CD4-positive, alpha-beta T cell treated with Interferon alpha-2 for 1 hour (primary cell): ENCODE results near the gene COL6A3.
"Not testable (repeated sequence)": the region's sequence is repeated elsewhere in the genome, so short reads cannot be mapped to it uniquely, and the experiment has no call there.

ENCODE experiments used
- DNase-seq, 2 donors: peaks; one replicate each; pipeline ENCODE4 v3.0.0-alpha.2; 2020 to 2022

Gene COL6A3

DNA sequence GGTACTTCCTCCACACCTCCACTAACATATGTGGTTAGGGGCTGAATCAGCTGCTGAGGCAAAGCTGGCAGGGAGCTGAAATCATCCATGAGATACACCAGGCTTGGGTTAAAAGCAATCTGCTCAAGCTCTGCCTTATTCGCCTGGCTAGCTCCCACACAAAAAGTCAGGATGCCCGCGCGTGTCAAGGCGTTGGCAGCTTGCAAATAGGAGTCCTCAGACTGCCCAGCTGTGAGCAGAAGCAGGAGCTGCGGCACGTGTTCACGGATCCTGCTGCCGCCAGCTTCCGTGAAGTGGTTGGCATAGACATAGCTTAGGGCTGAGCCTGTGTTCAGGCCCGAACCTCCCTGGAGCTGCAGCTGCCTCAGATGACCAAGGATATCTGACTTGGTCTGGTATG lies 35.3 kb downstream of the COL6A3 start:
- no peak for DNase-seq

DNA sequence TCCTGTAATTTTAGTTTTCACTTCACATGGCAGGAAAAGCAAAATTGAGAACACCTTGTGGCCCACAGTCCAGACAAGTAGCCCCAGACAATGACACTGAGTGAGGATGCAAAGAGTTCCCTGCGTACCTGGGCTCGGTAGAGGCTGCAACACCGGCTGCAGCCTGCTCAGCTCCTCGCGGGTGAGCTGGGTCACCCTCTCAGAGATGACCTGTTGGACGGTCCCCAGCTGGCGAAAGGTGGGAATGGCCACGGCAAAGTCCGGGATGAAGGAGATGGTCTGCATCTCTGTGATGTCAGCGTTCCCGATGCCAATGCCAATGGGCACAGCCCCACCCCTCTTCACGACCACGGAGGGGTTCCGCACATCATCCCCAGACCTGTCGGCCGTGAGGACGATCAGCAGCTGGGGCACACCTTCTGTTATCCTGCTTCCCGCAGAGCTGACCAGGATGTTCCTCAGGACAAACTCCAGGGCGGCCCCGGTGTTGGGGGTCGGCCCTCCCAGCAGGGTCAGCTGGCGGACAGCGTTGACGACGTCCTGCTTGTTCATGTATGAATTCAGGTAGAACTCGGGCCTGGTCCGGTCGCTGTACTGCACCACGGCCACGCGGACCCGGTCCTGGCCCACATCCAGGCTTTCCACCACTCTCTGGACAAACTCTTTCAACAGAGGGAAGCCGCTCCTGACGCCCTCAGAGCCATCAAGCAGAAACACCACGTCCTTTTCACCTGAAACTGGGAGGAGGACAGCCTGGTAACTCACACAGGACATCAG lies 39.5 kb downstream of the COL6A3 start:
- no peak for DNase-seq

DNA sequence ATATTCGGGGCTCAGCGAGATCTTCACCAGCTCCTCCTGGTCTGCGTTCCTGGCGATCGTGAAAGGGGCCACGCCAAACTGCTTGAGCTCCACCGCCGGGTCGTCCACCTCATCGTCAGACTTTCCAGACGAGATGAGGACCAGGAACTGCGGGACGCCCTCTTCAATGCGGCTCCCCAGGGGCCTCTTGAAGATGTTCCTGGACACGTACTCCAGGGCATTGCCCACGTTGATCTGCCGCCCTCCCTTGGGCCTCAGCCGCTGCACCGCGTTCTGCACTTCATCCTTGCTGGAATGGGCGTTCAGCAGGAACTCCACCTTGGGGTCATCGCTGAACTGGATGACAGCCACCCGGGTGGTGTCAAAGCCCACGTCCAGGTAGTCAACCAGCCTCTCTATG lies 42.1 kb downstream of the COL6A3 start:
- DNase-seq, result no peak

DNA sequence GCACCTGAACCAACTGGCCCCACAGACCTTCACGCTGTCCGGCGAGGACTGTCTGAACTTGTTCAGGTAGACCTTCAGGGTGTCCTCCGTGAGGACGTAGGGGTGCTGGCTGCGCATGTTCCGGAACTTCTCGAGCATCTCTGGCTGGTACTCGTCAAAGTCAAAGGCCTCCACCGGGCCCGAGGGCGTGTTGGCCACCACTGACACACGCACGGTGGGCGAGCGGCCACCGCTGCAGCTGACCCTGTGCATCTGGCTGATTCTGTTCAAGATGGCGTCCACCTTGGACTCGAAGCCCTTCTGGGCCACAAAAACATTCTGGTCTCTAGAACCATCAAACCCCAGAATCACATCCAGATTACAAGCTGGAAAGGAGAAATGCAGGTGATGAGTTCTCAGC lies 48.3 kb downstream of the COL6A3 start:
- DNase-seq, result no peak

DNA sequence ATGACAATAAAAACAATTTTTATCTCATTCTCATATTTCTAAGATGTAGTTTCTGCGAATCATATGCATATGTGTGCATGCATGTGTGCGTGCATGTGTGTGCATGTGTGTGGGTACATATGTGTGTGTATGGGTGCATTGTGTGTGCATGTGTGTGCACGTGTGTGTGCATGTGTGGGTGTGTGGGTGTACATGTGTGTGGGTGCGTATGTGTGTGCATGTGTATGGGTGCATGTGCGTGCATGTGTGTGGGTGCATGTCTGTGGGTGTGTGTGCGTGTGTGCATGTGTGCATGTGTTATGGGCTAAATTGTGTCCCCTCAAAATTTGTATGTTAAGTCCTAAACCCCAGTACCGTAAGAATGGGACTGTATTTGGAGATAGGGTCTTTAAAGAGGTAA lies 49.3 kb downstream of the COL6A3 start:
- no peak for DNase-seq

DNA sequence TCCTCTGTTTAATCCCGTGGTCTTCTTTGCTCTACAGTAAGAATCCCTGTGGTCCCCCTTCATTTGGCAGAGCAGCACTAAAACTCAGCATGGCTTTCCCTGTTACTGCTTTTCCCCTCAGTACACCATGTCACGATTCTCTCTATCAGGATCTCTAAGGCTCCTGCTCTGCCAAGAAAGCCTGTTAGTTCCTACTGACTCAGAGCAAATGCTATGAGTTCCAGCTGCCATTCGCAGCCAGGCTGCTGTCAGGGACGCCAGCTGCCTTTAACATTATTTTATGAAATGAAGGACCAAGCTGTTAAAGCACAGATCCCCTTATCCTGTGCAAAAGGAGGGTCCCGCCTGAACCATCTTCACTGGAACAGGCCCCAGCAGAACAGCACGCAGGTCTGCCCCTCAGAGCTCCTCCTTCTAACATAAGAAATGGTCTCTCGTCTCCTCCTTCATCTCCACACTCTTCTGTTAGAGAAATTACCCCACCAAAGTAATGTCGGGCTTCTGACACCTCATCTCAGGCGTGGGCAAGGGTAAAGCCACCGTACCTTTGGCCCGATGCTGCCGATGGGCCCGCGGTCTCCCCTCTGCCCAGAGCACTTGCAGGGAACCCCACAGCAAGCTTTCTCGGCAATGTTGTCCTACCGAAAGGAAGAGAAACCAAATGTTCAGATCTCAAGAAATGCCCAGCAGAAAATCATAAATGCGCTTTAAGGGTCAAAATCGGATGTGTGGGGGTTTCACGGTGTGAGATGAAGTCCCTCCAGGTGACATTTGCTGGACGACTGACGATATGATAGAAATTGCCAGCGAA lies 52.6 kb downstream of the COL6A3 start:
- DNase-seq, result no peak

DNA sequence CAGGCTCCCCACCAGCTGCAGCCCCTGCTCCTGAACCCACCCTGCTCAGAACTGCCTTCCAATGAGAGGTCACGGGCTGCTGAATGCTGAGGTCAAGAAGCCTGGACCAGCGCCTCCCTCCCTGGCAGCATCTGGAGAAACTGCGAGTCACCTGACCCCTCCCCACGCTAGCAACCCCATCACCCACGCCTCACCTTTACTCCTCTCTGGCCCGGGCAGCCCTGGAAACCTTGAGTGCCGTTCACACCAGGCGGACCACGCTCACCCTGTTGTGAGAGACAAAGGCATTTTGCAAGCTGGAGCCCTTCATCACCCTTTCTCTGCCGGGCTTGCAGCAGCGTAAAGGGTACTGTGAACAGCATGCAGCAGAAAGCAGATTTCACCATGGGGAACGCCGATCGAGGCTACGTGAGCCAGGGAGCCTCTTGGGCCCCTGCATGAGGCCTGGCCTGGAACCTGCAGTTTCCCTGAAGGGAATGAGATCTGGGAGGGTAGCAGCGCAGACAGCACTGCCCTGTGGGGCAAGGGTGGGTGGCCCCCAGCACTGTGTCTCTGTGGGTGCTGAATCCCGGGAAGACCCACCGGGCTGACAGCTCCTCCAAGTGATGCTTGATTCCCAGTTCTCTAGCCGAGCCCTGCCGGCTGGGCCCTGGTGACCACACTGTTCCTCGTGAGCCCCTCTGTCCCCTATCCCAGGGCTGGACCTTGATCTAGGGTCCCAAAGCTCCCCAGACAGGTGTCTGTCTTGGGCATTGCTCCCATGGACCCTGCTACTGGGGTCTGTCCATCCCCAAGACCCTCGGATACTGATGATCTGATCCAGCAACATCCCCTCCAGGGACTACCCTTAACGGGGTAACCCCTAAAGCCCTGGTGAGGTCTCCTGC lies 53.8 kb downstream of the COL6A3 start:
- no peak for DNase-seq

DNA sequence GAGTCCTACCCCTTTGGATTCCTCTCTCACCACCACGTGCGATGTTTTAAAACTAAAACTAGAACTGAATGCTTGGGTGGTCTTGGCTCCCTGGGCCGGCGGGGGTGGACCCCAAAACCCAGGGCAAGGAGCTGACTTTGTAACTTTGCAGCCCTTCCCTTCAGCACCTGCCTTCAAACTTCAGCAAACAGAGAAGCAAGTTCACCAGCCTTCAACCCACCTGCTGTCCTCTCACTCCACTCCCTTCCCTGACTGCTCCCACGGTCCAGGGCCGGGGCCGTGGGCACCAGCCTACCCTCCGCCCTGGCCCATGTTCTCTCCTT lies 54.5 kb downstream of the COL6A3 start:
- no peak for DNase-seq

DNA sequence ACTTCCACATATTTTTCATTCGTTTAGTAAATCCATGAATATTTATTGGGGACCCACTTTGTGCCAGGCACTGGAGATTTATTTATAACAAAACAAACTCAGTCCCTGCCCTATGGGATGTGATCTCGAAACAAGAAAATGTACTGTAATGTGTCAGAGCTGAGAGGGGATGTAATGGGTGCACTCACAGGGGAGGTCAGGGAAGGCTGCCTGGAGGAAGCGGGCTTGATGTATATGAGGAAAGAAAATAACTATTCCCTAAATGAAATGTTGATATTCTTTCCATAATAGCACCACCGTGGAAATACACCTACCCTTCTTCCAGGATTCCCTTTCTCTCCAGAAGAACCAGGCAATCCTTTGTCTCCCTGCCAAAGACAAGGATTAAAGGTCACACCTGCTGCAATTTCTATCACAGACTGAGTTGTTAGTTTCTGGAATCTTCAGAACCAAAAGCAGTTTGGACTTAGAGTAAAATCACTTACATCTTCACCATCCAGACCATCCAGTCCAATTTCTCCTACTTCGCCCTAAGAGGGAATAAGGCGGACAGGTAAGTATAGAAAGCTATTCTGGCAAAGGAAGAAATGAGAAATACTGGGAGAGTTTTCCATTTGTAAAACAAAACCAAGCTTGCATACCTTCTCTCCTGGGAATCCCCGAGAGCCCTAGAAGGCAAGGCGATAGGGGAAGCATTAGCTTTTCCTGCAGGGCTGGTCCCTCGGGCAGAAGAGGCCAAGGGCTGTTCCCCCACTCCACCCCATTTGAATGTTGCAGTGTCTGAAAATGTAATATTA lies 55.0 kb downstream of the COL6A3 start:
- DNase-seq, result no peak

DNA sequence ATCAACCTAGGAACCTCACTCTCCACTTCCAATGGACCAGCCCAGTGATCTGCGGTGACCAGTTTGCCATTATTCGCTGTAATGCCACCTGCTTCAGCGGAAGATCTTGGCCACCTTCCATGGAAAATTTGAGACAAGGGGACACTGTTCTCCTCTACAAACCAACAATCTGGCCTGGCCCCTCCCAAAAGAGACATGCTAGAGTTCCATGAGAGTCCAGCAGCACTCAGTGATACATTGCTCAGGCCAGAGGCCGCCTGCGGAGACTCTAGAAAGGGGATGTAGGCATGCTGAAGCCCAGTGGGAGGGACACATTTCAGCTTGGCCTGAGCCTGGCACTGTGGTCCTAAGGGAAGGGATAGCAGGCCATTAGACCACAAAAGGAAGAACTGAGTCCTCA lies 58.3 kb downstream of the COL6A3 start:
- DNase-seq, result no peak

DNA sequence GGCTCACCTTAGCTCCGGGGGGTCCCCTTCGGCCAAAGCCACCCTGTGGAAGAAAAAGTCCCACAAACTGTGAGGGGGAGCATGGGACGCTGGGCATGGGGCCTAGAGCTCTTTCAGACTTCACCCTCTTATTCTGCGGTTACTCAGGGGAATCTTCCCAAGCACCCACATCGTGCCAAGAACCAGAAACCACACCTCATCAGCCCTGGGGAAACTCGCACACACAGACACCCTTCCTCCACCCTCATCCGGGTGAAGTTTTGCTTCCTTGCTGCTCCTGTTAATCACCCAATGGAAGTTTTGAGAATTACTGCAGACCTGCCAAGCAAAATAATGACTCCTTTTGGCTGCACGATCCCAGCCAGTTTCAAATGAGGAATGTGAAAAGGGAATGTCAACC lies 59.1 kb downstream of the COL6A3 start:
- no peak for DNase-seq

DNA sequence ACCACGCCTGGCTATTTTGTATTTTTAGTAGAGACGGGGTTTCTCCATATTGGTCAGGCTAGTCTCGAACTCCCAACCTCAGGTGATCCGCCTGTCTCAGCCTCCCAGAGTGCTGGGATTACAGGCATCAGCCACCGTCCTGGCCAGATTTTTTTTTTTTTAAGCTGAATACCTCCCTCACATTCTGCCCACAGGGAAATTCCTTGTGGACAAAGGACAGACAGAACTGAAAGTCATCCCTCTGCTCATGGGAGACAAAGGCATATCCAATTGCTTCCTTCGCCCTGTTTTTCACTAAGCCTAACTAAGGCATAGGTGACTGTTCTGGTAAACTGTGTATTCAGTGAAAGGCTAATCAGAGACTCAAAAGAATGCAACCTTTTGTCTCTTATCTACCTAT lies 59.8 kb downstream of the COL6A3 start:
- not testable (repeated sequence) for DNase-seq

DNA sequence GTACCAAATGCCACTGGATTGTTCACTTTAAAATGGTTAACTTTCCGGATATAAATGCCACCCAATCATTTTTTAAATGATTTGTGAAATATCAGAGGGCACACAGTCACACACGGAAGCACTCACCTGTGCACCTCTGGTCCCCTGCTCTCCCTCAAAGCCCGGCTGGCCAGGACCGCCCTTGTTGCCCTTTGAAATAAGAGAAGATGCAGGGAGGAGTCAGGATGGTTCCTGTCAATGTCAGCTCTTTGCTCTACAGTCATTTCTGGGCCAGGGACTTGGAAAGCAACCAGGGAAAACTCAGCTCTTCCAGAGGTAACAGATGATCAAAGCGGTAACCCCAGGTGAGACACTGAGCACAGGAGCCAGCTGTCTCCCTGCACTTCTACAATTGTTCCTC lies 60.7 kb downstream of the COL6A3 start:
- no peak for DNase-seq

DNA sequence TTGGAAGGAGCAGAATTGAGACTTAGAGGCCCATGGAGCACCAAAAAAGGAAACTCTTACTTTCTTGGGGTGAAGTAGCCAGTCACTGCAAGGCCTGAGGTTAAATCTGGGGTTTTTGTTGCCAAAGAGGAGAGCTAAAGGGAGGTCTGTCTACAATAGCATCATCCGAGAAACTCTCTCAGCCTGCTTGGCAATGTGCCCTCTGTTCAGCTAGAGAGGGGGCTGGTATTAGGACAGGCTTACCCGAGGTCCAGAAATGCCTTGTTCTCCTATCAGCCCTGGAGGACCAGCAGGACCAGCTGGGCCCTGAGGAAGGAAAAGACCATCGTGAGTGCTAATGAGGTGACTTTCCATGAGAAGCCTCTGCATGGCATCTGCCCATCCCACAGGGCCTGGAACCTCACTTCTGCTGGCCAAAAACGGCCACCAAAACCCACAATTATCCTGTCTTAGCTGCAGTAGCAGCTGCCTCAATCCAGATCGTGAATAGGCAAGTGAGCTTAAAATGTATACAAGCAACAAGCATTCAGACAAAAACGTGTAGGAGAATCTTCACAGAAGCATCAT lies 61.6 kb downstream of the COL6A3 start:
- DNase-seq, result no peak

DNA sequence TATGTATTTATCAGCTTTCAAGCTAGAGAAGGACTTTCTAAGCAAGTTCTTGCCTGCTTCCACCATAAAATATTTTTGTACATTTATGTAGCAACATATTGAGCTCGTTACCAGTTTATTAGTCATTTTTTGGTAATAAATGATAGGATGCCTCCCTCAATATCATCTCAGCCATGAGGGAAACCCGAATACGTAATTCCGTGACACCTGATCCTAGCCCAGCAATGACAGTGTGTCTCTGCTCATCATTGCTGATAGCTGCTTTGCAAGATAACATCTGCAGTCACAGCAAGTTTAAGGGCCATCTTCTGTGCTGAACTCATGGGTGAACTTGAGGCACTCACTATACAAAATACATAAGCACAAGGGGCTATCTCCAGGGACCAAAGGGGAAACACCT lies 62.2 kb downstream of the COL6A3 start:
- DNase-seq, result no peak

DNA sequence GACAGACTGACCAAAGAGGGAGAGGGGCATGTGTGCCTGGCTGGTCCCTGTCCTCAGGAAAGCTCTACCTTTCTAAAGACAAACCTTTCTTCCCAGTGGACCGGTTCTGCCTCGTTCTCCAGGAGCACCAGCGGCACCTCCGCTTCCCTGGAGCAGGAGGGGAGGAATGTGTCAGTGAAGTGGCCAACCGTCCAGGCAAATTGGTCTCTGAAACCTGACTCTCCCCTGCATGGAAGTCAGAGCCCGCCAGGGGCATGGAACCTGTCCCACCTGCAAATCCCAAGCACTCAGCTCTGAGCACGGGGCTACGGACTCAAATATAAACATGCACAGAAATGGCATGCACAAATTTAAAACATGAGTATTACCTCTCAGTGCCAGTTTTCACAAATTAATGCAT lies 62.9 kb downstream of the COL6A3 start:
- no peak for DNase-seq

DNA sequence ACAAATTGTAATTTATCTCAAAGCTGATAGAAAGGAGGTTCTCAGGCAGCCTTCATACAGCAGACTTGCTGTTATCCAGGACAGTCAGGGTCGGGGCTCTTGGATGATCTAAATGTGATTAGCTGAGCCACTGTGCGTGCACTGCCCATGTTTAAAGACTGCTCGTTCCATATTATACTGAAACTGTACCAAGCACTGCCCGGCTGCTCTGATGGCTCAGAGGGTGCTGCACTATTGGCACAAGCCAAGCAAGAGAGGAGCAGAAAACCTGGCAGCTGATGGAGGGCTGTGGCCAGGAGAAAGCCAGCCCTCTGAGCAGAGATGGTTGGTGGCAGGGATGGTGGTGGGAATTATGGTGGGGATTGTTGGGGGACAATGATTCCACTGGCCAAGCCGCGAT lies 63.4 kb downstream of the COL6A3 start:
- DNase-seq, result no peak

DNA sequence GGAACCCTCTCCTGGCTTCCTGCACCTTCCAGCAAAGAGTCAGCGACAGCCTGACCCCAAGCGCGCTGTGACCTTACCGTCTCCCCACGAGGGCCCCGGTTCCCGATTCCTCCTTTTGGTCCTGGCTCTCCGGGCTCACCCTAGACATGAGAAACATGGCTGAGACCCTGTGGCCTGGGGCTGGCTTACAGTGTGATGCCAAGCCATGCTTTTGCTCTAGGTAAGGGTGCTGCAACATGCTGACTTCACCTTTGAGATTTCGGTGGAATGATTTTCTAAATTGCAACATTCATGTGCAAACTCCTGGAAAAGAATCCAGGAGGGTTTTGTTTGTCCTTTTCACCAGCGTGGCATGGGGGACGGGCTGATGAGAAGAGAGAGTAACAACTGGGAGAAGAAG lies 63.9 kb downstream of the COL6A3 start:
- no peak for DNase-seq

DNA sequence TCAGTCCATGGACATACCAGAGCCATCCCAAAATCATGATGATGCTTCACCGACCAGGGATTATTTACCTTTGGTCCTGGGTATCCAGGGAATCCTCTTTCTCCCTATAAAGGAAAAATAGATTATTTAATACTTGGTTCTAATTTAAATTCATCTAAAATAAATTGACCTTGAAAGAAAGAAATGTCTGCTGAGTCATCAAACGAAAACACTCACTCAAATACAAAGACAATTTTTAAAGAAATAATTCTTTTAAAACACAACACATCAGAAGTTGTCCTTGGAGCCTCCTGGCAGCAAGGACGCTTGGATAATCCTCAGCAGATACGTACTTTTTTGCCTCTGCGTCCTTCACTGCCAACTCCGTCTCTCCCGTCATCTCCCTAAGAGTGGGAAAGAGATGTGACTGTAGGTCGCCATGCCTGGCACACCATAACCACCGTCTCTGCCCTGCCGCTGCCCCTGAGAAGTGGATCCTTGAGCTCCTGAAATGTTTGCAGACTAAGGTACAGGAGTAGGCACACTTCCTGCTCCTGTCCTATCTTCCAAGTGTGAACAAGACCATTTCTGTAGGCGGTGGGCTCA lies 65.6 kb downstream of the COL6A3 start:
- DNase-seq, result no peak

DNA sequence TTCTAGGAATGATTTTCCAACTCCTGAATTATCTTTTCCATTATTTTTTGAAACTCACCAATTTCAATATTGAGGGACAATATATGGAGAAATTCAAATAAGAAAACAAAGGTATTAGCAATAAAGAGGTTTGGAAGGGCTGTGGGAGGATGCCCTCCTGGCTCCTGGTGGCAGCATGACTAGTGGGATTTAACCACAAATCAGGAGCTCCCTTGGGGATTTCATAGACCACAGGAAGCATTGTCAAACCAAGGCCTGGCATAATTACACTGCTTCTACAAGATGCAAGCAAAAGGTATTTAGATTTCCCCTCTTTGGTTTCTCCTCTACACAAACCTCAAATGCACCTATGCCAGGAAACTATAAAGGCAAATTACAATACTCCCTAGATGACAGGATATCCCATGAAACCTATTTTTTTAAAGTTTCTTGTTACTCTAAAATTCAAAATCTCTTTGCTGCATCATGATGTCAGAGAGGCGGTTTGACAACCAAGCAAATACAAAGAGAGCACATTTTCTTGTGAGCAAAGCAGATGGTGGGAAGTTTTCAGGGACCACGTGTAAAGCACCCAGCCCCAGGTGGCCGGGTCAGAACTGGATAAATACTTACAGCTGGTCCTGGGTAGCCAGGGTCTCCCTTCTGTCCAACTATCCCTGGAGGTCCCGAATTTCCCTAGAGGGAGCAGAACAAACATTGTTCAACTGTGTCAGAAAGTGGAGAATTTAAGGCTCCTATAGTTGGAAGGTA lies 67.9 kb downstream of the COL6A3 start:
- DNase-seq, result no peak

DNA sequence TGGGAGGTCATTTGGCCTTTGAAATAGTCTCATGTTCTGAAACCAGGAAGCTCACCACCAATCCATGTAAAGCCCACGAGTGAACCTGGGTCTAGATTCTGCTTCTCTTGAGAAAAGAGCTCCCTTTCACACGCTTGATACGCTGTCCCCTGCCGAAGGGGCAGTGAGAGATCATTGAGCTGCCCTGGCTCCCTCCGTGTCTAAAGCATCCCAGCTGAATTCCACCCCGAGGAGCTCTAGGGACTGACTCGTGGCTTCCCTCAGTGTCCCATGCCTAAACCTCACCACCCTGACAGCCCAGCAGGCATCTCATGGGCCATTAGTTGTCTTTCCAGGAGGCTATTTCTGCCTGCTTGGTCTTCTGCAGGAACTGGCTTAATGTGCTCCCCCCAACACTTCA lies 68.6 kb downstream of the COL6A3 start:
- no peak for DNase-seq
